OCI-LY3 (cell line): Measurements from ENCODE around the gene S1PR5.

Experiments used
- EZH2phosphoT487 ChIP-seq: fragments of 200-600 bp; shearing (Covaris generic); IDR thresholded peaks from 2 replicates; pipeline ENCODE4 v1.6.1; 2018; ENCODE audit warnings: antibody characterized with exemption, mixed run types, low read depth
- TF ChIP-seq, protein P1 (sequence below): fragments of 200-600, 300-600 bp; sonication (generic); IDR thresholded peaks from 2 replicates; pipeline ENCODE4 v1.5.1; 2014; ENCODE audit warnings: antibody characterized with exemption, low read length, low read depth

GRCh38 chr19:10467104-10467706 is 50.0 kb downstream of the S1PR5 start:
- TF ChIP-seq, protein P1, sequence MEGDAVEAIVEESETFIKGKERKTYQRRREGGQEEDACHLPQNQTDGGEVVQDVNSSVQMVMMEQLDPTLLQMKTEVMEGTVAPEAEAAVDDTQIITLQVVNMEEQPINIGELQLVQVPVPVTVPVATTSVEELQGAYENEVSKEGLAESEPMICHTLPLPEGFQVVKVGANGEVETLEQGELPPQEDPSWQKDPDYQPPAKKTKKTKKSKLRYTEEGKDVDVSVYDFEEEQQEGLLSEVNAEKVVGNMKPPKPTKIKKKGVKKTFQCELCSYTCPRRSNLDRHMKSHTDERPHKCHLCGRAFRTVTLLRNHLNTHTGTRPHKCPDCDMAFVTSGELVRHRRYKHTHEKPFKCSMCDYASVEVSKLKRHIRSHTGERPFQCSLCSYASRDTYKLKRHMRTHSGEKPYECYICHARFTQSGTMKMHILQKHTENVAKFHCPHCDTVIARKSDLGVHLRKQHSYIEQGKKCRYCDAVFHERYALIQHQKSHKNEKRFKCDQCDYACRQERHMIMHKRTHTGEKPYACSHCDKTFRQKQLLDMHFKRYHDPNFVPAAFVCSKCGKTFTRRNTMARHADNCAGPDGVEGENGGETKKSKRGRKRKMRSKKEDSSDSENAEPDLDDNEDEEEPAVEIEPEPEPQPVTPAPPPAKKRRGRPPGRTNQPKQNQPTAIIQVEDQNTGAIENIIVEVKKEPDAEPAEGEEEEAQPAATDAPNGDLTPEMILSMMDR, result no peak
- no peak for TF ChIP-seq EZH2phosphoT487
